ENCODE results near the gene CDC42SE2. TPM values are rescaled to one million over a fixed set of nuclear protein-coding genes. Genes with fewer than 3 reads are reported as not detected.

The CDC42SE2 gene
- total RNA-seq, 1 experiment from 2014 or later: 52.3 TPM

GRCh38 chr5:131433109-131433508, 169.3 kb downstream of the CDC42SE2 start:
- no peak for DNase-seq (ENCODE audit: low spot score)

GRCh38 chr5:131436081-131436480, 172.2 kb downstream of the CDC42SE2 start:
- no peak for DNase-seq (ENCODE audit: low spot score)

DNA sequence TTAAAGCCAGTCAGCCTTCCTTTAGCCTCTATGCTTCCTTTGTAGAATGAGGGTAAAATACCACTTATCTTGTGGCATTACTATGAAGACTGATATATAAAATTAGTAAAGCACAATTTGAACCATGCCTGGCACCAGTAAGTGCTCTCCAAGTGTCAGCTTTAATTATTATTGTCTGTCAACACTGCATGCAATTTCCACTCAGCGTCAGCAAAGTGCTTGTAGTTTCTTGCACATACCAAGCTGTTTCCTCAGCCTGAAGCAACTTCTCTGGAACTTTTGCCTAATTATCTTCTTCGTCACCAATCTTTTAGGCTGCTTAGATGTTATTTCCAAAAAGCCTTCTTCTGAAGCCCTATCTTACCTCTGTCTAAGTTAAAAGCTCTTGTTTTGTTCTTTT, 177.3 kb downstream of the CDC42SE2 start:
- no peak for DNase-seq (ENCODE audit: low spot score)

Other genes starting within 250 kb of the CDC42SE2 start
- gene HINT1, start 98.8 kb upstream of the CDC42SE2 start, total RNA-seq (2014; rRNA removed; shearing (Covaris generic)): 540 and 574 TPM in 2 replicates
- gene LYRM7, start 93.1 kb upstream of the CDC42SE2 start, total RNA-seq (2014; rRNA removed; shearing (Covaris generic)): 7.0 and 9.8 TPM in 2 replicates

Measured in A172 (cell line).